Thymus (tissue), 11 donors: Measurements from ENCODE around the gene ARHGAP10. TPM values are rescaled to one million over a fixed set of nuclear protein-coding genes. Genes with fewer than 3 reads are reported as not detected.

Experiments
- DNase-seq, 9 donors: peaks; one replicate each; pipeline ENCODE4 v3.0.0-alpha.2; 2013; ENCODE audit warnings: low spot score in 9 of 9, low read depth in 6 of 9, missing footprints in 1 of 9
- H3K27ac ChIP-seq, 2 donors: one replicate each; pipeline ENCODE4 v1.5.1; 2013; ENCODE audit warnings: control low read depth in 1 of 2, low read depth in 1 of 2, low read length in 1 of 2, mild to moderate bottlenecking in 1 of 2, moderate library complexity in 1 of 2
- H3K27me3 ChIP-seq, 2 donors: one replicate each; pipeline ENCODE4 v1.5.1; 2013; ENCODE audit warnings: low read length in 1 of 2; ENCODE audit not compliant: control insufficient read depth in 2 of 2, insufficient read depth in 1 of 2
- H3K36me3 ChIP-seq, 2 donors: one replicate each; pipeline ENCODE4 v1.5.1; 2013; ENCODE audit warnings: low read length in 1 of 2, mild to moderate bottlenecking in 1 of 2, moderate library complexity in 1 of 2; ENCODE audit not compliant: control insufficient read depth in 2 of 2, insufficient read depth in 2 of 2
- H3K4me1 ChIP-seq, 2 donors: one replicate each; pipeline ENCODE4 v1.5.1; 2013; ENCODE audit warnings: low read length in 2 of 2; ENCODE audit not compliant: control insufficient read depth in 2 of 2, insufficient read depth in 2 of 2
- H3K4me3 ChIP-seq, 2 donors: one replicate each; pipeline ENCODE4 v1.5.1; 2013; ENCODE audit warnings: low read length in 2 of 2, control low read depth in 1 of 2, mild to moderate bottlenecking in 1 of 2
- H3K9me3 ChIP-seq, 2 donors: one replicate each; pipeline ENCODE4 v1.5.1; 2013; ENCODE audit warnings: low read length in 1 of 2, mild to moderate bottlenecking in 1 of 2; ENCODE audit not compliant: control insufficient read depth in 2 of 2, insufficient read depth in 1 of 2
- WGBS: extraction: QIAGEN DNeasy Blood & Tissue Kit; methylation state at CpG from one replicate; pipeline ENCODE4 v1.1.7; 2013; 5-methylcytosine and 5-hydroxymethylcytosine counted together
- polyA plus RNA-seq: library from polyadenylated mRNA; stranded (reverse); fragments of 200-250 nt; gene quantifications from one replicate; pipeline ENCODE4 v1.2.3, GENCODE V29; 2013
- total RNA-seq: library from RNA; stranded (reverse); fragments of 120-200 nt; gene quantifications from one replicate; pipeline ENCODE4 v1.2.4, GENCODE V29; 2013
- donor health status: healthy.

ARHGAP10 gene
- total and polyA plus RNA-seq, 2 donors, result 11.8 to 13.4 TPM

DNA sequence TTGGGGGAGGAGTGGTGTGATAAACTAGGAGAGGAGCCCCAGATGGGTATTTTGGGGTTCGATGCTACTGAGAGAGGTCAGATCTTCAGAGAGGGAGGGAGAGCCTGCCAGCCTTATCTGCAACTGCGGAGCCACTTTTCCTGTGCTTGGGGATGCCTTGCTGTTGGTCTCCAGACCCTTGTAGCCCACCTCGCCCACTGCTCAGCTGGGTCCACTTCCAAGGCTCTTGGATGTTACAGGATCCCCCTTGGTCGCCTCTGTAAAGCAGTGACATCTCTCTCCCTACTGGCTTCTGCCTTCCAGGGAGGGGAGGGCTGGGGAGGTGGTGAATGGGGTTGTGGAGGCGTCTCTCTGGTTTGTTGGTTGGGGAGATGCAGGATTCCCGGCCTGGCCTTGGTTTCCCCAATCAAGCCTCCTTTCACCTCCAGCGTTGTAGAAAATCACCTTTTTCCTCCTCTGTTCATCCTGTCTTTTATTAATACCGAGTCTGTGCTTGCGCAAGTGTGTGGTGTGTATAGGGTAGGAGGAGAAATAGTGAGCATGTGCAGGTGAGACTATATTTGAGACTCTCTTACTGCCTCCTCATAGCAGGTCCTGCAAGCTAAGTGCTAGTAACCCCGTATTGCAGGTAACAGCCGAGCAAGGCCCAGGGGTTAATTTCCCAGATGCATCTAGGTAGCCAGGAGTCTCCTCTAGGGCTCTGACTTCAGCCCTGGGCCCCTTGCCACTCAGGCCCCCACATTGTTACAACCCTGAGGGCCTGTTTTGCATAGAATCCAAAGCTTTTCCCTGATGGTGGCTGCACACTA is 337.4 kb downstream of the ARHGAP10 start:
- 91% methylated on average over 11 of the region's 11 CpGs for WGBS
- Histone ChIP-seq H3K27ac (no peak overlapping the region), H3K4me1 (no peaks in the 10 kb centered on the region), H3K27me3 (no peaks in the 10 kb centered on the region), H3K4me3 (no peak overlapping the region), H3K36me3 (peaks cover 0 to 12% of the 10 kb centered on the region in 2 donors), H3K9me3 (peaks cover 2 to 12% of the 10 kb centered on the region in 2 donors)
- no peak for DNase-seq

- no peak for DNase-seq
- no peak overlapping the region for H3K27ac ChIP-seq
- H3K27me3 ChIP-seq, result no peaks in the 10 kb centered on the region
- H3K4me3 ChIP-seq, result no peak overlapping the region
- no peaks in the 10 kb centered on the region for H3K4me1 ChIP-seq
- H3K36me3 ChIP-seq, result peaks cover 2 to 16% of the 10 kb centered on the region in 2 donors
- peaks cover 5 to 18% of the 10 kb centered on the region in 2 donors for H3K9me3 ChIP-seq
- WGBS, result 93% methylated on average over 3 of the region's 3 CpGs
These were observed 337.9 kb downstream of the ARHGAP10 start for GRCh38 chr4:148069895-148070178.

- H3K27me3 ChIP-seq, result no peaks in the 10 kb centered on the region
- WGBS, result 96% methylated on average over 4 of the region's 4 CpGs
- no peak for DNase-seq
- no peaks in the 10 kb centered on the region for H3K4me1 ChIP-seq
- no peak overlapping the region for H3K4me3 ChIP-seq
- no peak overlapping the region for H3K27ac ChIP-seq
- peaks cover 8 to 20% of the 10 kb centered on the region in 2 donors for H3K9me3 ChIP-seq
- peaks cover 4 to 17% of the 10 kb centered on the region in 2 donors for H3K36me3 ChIP-seq
These were observed 339.1 kb downstream of the ARHGAP10 start for GRCh38 chr4:148071009-148071408.

- Histone ChIP-seq H3K9me3 (peaks cover 8 to 20% of the 10 kb centered on the region in 2 donors), H3K4me3 (no peak overlapping the region), H3K4me1 (no peaks in the 10 kb centered on the region), H3K27me3 (no peaks in the 10 kb centered on the region), H3K27ac (no peak overlapping the region), H3K36me3 (peaks cover 4 to 20% of the 10 kb centered on the region in 2 donors)
- 98% methylated on average over 9 of the region's 9 CpGs for WGBS
- no peak for DNase-seq
These were observed 340.9 kb downstream of the ARHGAP10 start for GRCh38 chr4:148072789-148073188.

DNA sequence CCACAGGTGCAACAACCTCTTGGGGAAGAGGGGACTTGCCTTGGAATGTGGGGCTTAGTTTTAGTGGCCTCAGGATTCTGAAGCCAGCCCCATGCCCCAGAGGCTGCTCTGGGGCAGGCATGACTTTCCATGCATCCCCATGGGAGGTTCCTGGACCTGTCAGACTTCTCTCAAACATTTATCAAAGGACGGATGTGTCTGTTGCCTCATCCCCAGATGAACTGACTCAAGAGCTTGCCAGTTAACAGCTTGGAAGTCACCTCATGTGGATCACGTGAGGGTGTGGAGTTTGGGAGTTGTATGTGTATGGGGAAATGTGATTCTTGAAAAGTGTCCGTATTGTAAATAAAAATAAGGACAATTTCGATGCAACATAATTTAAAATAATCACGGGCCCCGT is 341.5 kb downstream of the ARHGAP10 start:
- peaks cover 8 to 20% of the 10 kb centered on the region in 2 donors for H3K9me3 ChIP-seq
- H3K4me3 ChIP-seq, result no peak overlapping the region
- DNase-seq, result no peak
- peaks cover 4 to 20% of the 10 kb centered on the region in 2 donors for H3K36me3 ChIP-seq
- no peaks in the 10 kb centered on the region for H3K4me1 ChIP-seq
- H3K27me3 ChIP-seq, result no peaks in the 10 kb centered on the region
- H3K27ac ChIP-seq, result no peak overlapping the region
- 97% methylated on average over 6 of the region's 6 CpGs for WGBS

- no peaks in the 10 kb centered on the region for H3K4me1 ChIP-seq
- no peaks in the 10 kb centered on the region for H3K27me3 ChIP-seq
- WGBS, result 89% methylated on average over 5 of the region's 5 CpGs
- no peak overlapping the region for H3K27ac ChIP-seq
- no peak overlapping the region for H3K4me3 ChIP-seq
- peaks cover 8 to 20% of the 10 kb centered on the region in 2 donors for H3K9me3 ChIP-seq
- H3K36me3 ChIP-seq, result peaks cover 4 to 20% of the 10 kb centered on the region in 2 donors
- DNase-seq, result no peak
These were observed 342.6 kb downstream of the ARHGAP10 start for GRCh38 chr4:148074462-148074861.

GRCh38 chr4:148075438-148075837 is 343.6 kb downstream of the ARHGAP10 start:
- peaks cover 4 to 20% of the 10 kb centered on the region in 2 donors for H3K36me3 ChIP-seq

GRCh38 chr4:148076964-148077363 is 345.1 kb downstream of the ARHGAP10 start:
- no peak overlapping the region for H3K27ac ChIP-seq
- 98% methylated on average over 5 of the region's 5 CpGs for WGBS
- peaks cover 8 to 25% of the 10 kb centered on the region in 2 donors for H3K9me3 ChIP-seq
- no peaks in the 10 kb centered on the region for H3K27me3 ChIP-seq
- H3K36me3 ChIP-seq, result peaks cover 4 to 20% of the 10 kb centered on the region in 2 donors
- H3K4me3 ChIP-seq, result no peak overlapping the region
- H3K4me1 ChIP-seq, result no peaks in the 10 kb centered on the region
- no peak for DNase-seq

More at GRCh38 chr4:148075438-148075837, 343.6 kb downstream of the ARHGAP10 start:
- no peak overlapping the region for H3K27ac ChIP-seq
- H3K27me3 ChIP-seq, result no peaks in the 10 kb centered on the region
- H3K4me1 ChIP-seq, result no peaks in the 10 kb centered on the region
- peaks cover 8 to 20% of the 10 kb centered on the region in 2 donors for H3K9me3 ChIP-seq
- no peak for DNase-seq
- H3K4me3 ChIP-seq, result no peak overlapping the region
- WGBS, result 97% methylated on average over 3 of the region's 3 CpGs

DNA sequence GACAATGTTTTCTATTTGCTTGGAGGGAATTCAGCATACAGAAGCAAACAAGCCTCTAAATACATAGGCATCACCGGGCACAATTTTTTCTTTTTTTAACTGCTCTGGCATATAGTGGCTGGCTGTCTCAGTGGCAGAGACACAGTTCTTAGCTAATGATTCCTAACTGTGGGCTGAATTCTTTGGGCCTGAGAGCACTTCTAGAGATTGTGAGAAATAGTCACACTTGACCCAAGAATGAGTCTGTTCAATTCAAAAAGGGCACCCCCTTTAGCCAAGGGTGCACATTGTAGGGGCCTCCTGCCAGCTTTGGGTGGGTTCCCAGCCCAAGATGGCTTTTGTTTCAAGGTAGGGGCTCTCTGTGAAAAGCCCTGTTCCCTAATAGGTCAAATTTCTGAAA is 345.7 kb downstream of the ARHGAP10 start:
- Histone ChIP-seq H3K27me3 (no peaks in the 10 kb centered on the region), H3K4me1 (no peaks in the 10 kb centered on the region), H3K4me3 (no peak overlapping the region), H3K9me3 (peaks cover 8 to 26% of the 10 kb centered on the region in 2 donors), H3K36me3 (peaks cover 4 to 14% of the 10 kb centered on the region in 2 donors), H3K27ac (no peak overlapping the region)
- DNase-seq, result no peak
- 100% methylated on average over 1 of the region's 1 CpG for WGBS
